HL-60 (cell line): Measurements from ENCODE around the gene NPHS1.
"Not testable (repeated sequence)": the region's sequence is repeated elsewhere in the genome, so short reads cannot be mapped to it uniquely, and the experiment has no call there.

Experiments used
- DNase-seq, 2 experiments: peaks; one replicate each; pipeline ENCODE4 v3.0.0-alpha.2; 2010 to 2020; ENCODE audit warnings: low read depth in 1 of 2, low spot score in 1 of 2
- H3K27ac ChIP-seq: fragments of 250-450 bp; sonication (Bioruptor Pico); replicated peaks from 2 replicates; pipeline ENCODE4 v1.5.1; 2020; ENCODE audit warnings: mild to moderate bottlenecking, moderate library complexity
- H3K27me3 ChIP-seq: fragments of 250-450 bp; sonication (Bioruptor Pico); 2 replicates; pipeline ENCODE4 v1.5.1; 2021; ENCODE audit warnings: mild to moderate bottlenecking, moderate library complexity; ENCODE audit not compliant: insufficient read depth, poor library complexity, severe bottlenecking
- H3K4me3 ChIP-seq: replicated peaks from 2 replicates; pipeline ENCODE4 v1.5.1; 2011; ENCODE audit warnings: mild to moderate bottlenecking, control low read depth, low read length; ENCODE audit not compliant: insufficient read depth
- CTCF ChIP-seq: IDR thresholded peaks from one replicate; pipeline ENCODE4 v1.5.1; 2011; ENCODE audit warnings: low read length, control low read depth, inconsistent platforms; ENCODE audit not compliant: insufficient read depth
- GABPA ChIP-seq: IDR thresholded peaks from 2 replicates; pipeline ENCODE4 v1.6.1; 2012; ENCODE audit warnings: low read depth
- POLR2AphosphoS5 ChIP-seq: IDR thresholded peaks from 2 replicates; pipeline ENCODE4 v1.6.1; 2012; ENCODE audit warnings: low read depth
- REST ChIP-seq: IDR thresholded peaks from 2 replicates; pipeline ENCODE4 v1.6.1; 2012; ENCODE audit warnings: low read depth; ENCODE audit not compliant: insufficient replicate concordance
- SPI1 ChIP-seq: IDR thresholded peaks from 2 replicates; pipeline ENCODE4 v1.6.1; 2012; ENCODE audit warnings: low read depth, mild to moderate bottlenecking, borderline replicate concordance

The NPHS1 gene

GRCh38 chr19:35871611-35872010 is 19.3 kb upstream of the NPHS1 start:
- H3K27me3 ChIP-seq: peaks cover 29% of the 10 kb centered on the region
- DNase-seq: no peak

GRCh38 chr19:35870798-35871197 is 18.5 kb upstream of the NPHS1 start:
- no peak for DNase-seq
- no peak for TF ChIP-seq REST
- no peak for TF ChIP-seq SPI1
- no peak for TF ChIP-seq GABPA
- no peak for TF ChIP-seq CTCF
- no peak for TF ChIP-seq POLR2AphosphoS5
- H3K4me3 ChIP-seq: no peak overlapping the region
- H3K27me3 ChIP-seq: peaks cover 33% of the 10 kb centered on the region
- H3K27ac ChIP-seq: no peak overlapping the region

More at GRCh38 chr19:35871611-35872010, 19.3 kb upstream of the NPHS1 start:
- no peak overlapping the region for H3K27ac ChIP-seq
- no peak for TF ChIP-seq POLR2AphosphoS5
- no peak overlapping the region for H3K4me3 ChIP-seq

- H3K27me3 ChIP-seq: peaks cover 33% of the 10 kb centered on the region
- not testable (repeated sequence) for DNase-seq, H3K4me3 ChIP-seq, H3K27ac ChIP-seq
These were observed 17.9 kb upstream of the NPHS1 start for GRCh38 chr19:35870124-35870736.

GRCh38 chr19:35869327-35870123 is 17.2 kb upstream of the NPHS1 start:
- peaks cover 33% of the 10 kb centered on the region for H3K27me3 ChIP-seq
- H3K27ac ChIP-seq: no peak overlapping the region
- no peak overlapping the region for H3K4me3 ChIP-seq
- TF ChIP-seq SPI1 (no peak), CTCF (no peak), POLR2AphosphoS5 (no peak)
- DNase-seq: peak; percentile 43 to 68

- TF ChIP-seq CTCF (no peak), REST (no peak), GABPA (no peak), POLR2AphosphoS5 (no peak), SPI1 (no peak)
- Histone ChIP-seq H3K27me3 (peaks cover 33% of the 10 kb centered on the region), H3K27ac (no peak overlapping the region), H3K4me3 (peak overlapping the region; percentile 27)
- DNase-seq: no peak
These were observed 16.6 kb upstream of the NPHS1 start for GRCh38 chr19:35868823-35869326.
